ENCODE results near the gene PPP1R14C. TPM values are rescaled to one million over a fixed set of nuclear protein-coding genes. Genes with fewer than 3 reads are reported as not detected.

PPP1R14C gene
- polyA plus RNA-seq, 2 of the 4 experiments (the other 2 are of a cell fraction): 0.34 to 0.43 TPM

GRCh38 chr6:150290429-150290828 is 147.6 kb downstream of the PPP1R14C start:
- no peak for FAIRE-seq
- TF ChIP-seq EHMT2 (IDR thresholded peaks at IDR 0.05; ENCODE audit: low read depth) (no peak), HDAC2 (IDR thresholded peaks at IDR 0.05) (no peak), RNF2 (IDR thresholded peaks at IDR 0.05; ENCODE audit: borderline replicate concordance, low read depth) (no peak), CEBPB (IDR thresholded peaks at IDR 0.05) (no peak), CBX2 (IDR thresholded peaks at IDR 0.05; ENCODE audit: borderline replicate concordance, low read depth) (no peak), MYC (IDR thresholded peaks at IDR 0.05; ENCODE audit: borderline replicate concordance, low read length) (no peak), MAZ (IDR thresholded peaks at IDR 0.05; ENCODE audit: borderline replicate concordance, low read depth, low read length) (no peak), CHD4 (IDR thresholded peaks at IDR 0.05; ENCODE audit: borderline replicate concordance) (no peak), CTCF (IDR thresholded peaks at IDR 0.05) (no peak), FOSB (CRISPR knock-in tag; IDR thresholded peaks at IDR 0.05) (no peak)
- CTCF ChIA-PET: no interaction called here
- H3K4me3 ChIP-seq: no peak overlapping the region
- POLR2A ChIA-PET: no interaction called here
- no peak for DNase-seq (ENCODE audit: low read depth in 1 of 2, low spot score in 1 of 2)
- no peaks in the 10 kb centered on the region for H3K9me3 ChIP-seq
- H3K27ac ChIP-seq: no peak overlapping the region
- WGBS (ENCODE audit: missing lambda C conversion rate): 63% methylated on average over 5 of the region's 10 CpGs
- no peak for ATAC-seq
- 0 out of 3 replicates have a peak, but pooled peaks cover 4% of the 10 kb centered on the region for H3K4me1 ChIP-seq
- no peak overlapping the region for H3K4me2 ChIP-seq

GRCh38 chr6:150291968-150292710 is 149.3 kb downstream of the PPP1R14C start:
- WGBS (ENCODE audit: missing lambda C conversion rate): 70% methylated on average over 10 of the region's 10 CpGs
- ChIA-PET POLR2A (no interaction called here), CTCF (interaction anchor here (1.2 to 1.7 kb wide), 2 partner anchors 11 to 15 kb away, joined by 3 read pairs; no protein-coding TSS in a partner anchor)
- TF ChIP-seq KDM5A (IDR thresholded peaks at IDR 0.05) (no peak), FOXS1 (CRISPR knock-in tag; IDR thresholded peaks at IDR 0.05) (no peak), HDAC2 (IDR thresholded peaks at IDR 0.05) (no peak), HEYL (CRISPR knock-in tag; IDR thresholded peaks at IDR 0.05) (no peak), HMGXB4 (CRISPR knock-in tag; IDR thresholded peaks at IDR 0.05; ENCODE audit: borderline replicate concordance) (no peak), CBX8 (IDR thresholded peaks at IDR 0.05) (no peak), HOXB5 (CRISPR knock-in tag; IDR thresholded peaks at IDR 0.05) (no peak)
- Histone ChIP-seq H3K9me3 (peaks cover 7% of the 10 kb centered on the region; the same call in 2 of the 3 replicates), H3K4me1 (0 out of 3 replicates have a peak, but pooled peaks cover 4% of the 10 kb centered on the region), H3K4me2 (no peak overlapping the region), H3K4me3 (no peak overlapping the region), H3K27ac (no peak overlapping the region)
- ATAC-seq (no peak), DNase-seq (ENCODE audit: low read depth in 1 of 2, low spot score in 1 of 2) (no peak), FAIRE-seq (no peak)

GRCh38 chr6:150293019-150293418 is 150.2 kb downstream of the PPP1R14C start:
- DNase-seq (ENCODE audit: low read depth in 1 of 2, low spot score in 1 of 2) (no peak), FAIRE-seq (no peak), ATAC-seq (no peak)
- Histone ChIP-seq H3K4me1 (0 out of 3 replicates have a peak, but pooled peaks cover 4% of the 10 kb centered on the region), H3K4me3 (no peak overlapping the region), H3K4me2 (no peak overlapping the region), H3K27ac (no peak overlapping the region), H3K9me3 (peaks cover 16% of the 10 kb centered on the region; the same call in 2 of the 3 replicates)
- ChIA-PET CTCF (interaction anchor here (1.2 kb wide), 1 partner anchor 10 kb away, joined by 3 read pairs; no protein-coding TSS in a partner anchor), POLR2A (no interaction called here)
- TF ChIP-seq RAD21 (conservative IDR thresholded peaks at IDR 0.05 in 1 of 2, IDR thresholded peaks at IDR 0.05 in 1 of 2): no peak
- TF ChIP-seq HMGXB4 (CRISPR knock-in tag; IDR thresholded peaks at IDR 0.05; ENCODE audit: borderline replicate concordance): no peak
- no peak for TF ChIP-seq NR3C1 (IDR thresholded peaks at IDR 0.05)
- TF ChIP-seq HEYL (CRISPR knock-in tag; IDR thresholded peaks at IDR 0.05): no peak
- TF ChIP-seq JUN (IDR thresholded peaks at IDR 0.05): no peak
- no peak for TF ChIP-seq FOSL2 (IDR thresholded peaks at IDR 0.05)
- TF ChIP-seq FOSL2 (CRISPR knock-in tag; IDR thresholded peaks at IDR 0.05): no peak
- no peak for TF ChIP-seq EHMT2 (IDR thresholded peaks at IDR 0.05; ENCODE audit: low read depth)
- no peak for TF ChIP-seq FOXS1 (CRISPR knock-in tag; IDR thresholded peaks at IDR 0.05)
- no peak for TF ChIP-seq ZSCAN20 (CRISPR knock-in tag; IDR thresholded peaks at IDR 0.05)
- no peak for TF ChIP-seq ESRRA (IDR thresholded peaks at IDR 0.05; ENCODE audit: borderline replicate concordance, low read length)
- TF ChIP-seq HOXB13 (CRISPR knock-in tag; IDR thresholded peaks at IDR 0.05; ENCODE audit: low read depth): no peak
- TF ChIP-seq KDM1A (IDR thresholded peaks at IDR 0.05; ENCODE audit: low read depth): no peak
- TF ChIP-seq POLR2A (IDR thresholded peaks at IDR 0.05; ENCODE audit: low read length): no peak
- TF ChIP-seq RCOR1 (IDR thresholded peaks at IDR 0.05; ENCODE audit: low read depth, low read length): no peak
- TF ChIP-seq GATA3 (IDR thresholded peaks at IDR 0.05; ENCODE audit: borderline replicate concordance): no peak
- WGBS (ENCODE audit: missing lambda C conversion rate): 100% methylated on average over 1 of the region's 1 CpG
